H1 (cell line): ENCODE data around the gene CXCL17. TPM values are rescaled to one million over a fixed set of nuclear protein-coding genes. Genes with fewer than 3 reads are reported as not detected.

Experiments
- CBX5 ChIP-seq: fragments of 300-800, 300-1000 bp; sonication (generic); IDR thresholded peaks from 2 replicates; pipeline ENCODE4 v1.7.1; 2016; ENCODE audit warnings: antibody characterized with exemption, low read length, low read depth
- KDM1A ChIP-seq: fragments of 200-600, 300-600 bp; sonication (generic); IDR thresholded peaks from 2 replicates; pipeline ENCODE4 v1.7.1; 2016; ENCODE audit warnings: mild to moderate bottlenecking, low read length, borderline replicate concordance
- NANOG ChIP-seq: IDR thresholded peaks from 2 replicates; pipeline ENCODE4 v1.6.1; 2011; ENCODE audit warnings: low read length, low read depth, mild to moderate bottlenecking, inconsistent platforms; ENCODE audit not compliant: insufficient read depth, poor library complexity, severe bottlenecking
- POU5F1 ChIP-seq: IDR thresholded peaks from 2 replicates; pipeline ENCODE4 v1.6.1; 2011; ENCODE audit warnings: low read depth, mild to moderate bottlenecking, low read length, moderate library complexity
- SP1 ChIP-seq: IDR thresholded peaks from 2 replicates; pipeline ENCODE4 v1.6.1; 2011; ENCODE audit warnings: low read depth, low read length
- TEAD4 ChIP-seq: IDR thresholded peaks from 2 replicates; pipeline ENCODE4 v1.6.1; 2012; ENCODE audit warnings: low read depth, low read length, inconsistent platforms, mixed read lengths
- polyA plus RNA-seq, 7 experiments: library from polyadenylated mRNA; depleted of rRNA in 3 of 7; stranded (reverse) in 5 of 7; unstranded in 2 of 7; fragments of >200 nt in 5 of 7; fragments of 200-250 nt in 2 of 7; gene quantifications; 1 replicate in 5 of 7; 2 replicates in 1 of 7; 4 replicates in 1 of 7; pipeline versions ENCODE4 v1.2.1 to v1.2.3, GENCODE V29; 2011 to 2013; ENCODE audit warnings: missing spikeins in 2 of 7, mixed read lengths in 2 of 7
- total RNA-seq: library from RNA; stranded (reverse); fragmentation: NEBNext Ultra II Directional; extraction: Animal tissue kit (Norgen Biotek cat#: 25700); gene quantifications from 2 replicates; pipeline ENCODE4 v1.2.1, GENCODE V29; 2021
- TF ChIP-seq, protein P1 (sequence below): fragments of 300-600 bp; sonication (generic); IDR thresholded peaks from 2 replicates; pipeline ENCODE4 v1.7.1; 2012; ENCODE audit warnings: low read length, moderate library complexity, mild to moderate bottlenecking, inconsistent platforms; ENCODE audit not compliant: insufficient replicate concordance

Gene CXCL17
- total and polyA plus RNA-seq, 2 of the 8 experiments (the other 6 are each of a cell fraction or from before 2014, with no cell fraction given) = not detected

DNA sequence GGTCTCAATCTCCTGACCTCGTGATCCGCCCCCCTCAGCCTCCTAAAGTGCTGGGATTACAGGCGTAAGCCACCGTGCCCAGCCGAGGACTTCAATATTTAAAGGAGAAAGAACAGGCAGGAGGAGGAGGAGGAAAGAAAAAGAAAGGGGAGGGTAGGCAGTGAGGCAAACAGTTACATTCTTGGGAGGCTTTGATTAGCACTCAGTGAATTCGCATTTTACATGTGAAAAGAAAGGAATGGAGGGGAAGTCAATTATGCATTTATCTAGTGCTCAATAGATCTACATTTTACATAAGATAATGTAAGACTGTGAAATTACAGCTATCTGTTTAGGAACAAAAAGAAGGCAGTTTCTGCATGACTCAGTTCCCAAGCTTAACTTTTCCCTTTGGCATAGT lies 30.9 kb upstream of the CXCL17 start (continued):
- TF ChIP-seq, protein P1, sequence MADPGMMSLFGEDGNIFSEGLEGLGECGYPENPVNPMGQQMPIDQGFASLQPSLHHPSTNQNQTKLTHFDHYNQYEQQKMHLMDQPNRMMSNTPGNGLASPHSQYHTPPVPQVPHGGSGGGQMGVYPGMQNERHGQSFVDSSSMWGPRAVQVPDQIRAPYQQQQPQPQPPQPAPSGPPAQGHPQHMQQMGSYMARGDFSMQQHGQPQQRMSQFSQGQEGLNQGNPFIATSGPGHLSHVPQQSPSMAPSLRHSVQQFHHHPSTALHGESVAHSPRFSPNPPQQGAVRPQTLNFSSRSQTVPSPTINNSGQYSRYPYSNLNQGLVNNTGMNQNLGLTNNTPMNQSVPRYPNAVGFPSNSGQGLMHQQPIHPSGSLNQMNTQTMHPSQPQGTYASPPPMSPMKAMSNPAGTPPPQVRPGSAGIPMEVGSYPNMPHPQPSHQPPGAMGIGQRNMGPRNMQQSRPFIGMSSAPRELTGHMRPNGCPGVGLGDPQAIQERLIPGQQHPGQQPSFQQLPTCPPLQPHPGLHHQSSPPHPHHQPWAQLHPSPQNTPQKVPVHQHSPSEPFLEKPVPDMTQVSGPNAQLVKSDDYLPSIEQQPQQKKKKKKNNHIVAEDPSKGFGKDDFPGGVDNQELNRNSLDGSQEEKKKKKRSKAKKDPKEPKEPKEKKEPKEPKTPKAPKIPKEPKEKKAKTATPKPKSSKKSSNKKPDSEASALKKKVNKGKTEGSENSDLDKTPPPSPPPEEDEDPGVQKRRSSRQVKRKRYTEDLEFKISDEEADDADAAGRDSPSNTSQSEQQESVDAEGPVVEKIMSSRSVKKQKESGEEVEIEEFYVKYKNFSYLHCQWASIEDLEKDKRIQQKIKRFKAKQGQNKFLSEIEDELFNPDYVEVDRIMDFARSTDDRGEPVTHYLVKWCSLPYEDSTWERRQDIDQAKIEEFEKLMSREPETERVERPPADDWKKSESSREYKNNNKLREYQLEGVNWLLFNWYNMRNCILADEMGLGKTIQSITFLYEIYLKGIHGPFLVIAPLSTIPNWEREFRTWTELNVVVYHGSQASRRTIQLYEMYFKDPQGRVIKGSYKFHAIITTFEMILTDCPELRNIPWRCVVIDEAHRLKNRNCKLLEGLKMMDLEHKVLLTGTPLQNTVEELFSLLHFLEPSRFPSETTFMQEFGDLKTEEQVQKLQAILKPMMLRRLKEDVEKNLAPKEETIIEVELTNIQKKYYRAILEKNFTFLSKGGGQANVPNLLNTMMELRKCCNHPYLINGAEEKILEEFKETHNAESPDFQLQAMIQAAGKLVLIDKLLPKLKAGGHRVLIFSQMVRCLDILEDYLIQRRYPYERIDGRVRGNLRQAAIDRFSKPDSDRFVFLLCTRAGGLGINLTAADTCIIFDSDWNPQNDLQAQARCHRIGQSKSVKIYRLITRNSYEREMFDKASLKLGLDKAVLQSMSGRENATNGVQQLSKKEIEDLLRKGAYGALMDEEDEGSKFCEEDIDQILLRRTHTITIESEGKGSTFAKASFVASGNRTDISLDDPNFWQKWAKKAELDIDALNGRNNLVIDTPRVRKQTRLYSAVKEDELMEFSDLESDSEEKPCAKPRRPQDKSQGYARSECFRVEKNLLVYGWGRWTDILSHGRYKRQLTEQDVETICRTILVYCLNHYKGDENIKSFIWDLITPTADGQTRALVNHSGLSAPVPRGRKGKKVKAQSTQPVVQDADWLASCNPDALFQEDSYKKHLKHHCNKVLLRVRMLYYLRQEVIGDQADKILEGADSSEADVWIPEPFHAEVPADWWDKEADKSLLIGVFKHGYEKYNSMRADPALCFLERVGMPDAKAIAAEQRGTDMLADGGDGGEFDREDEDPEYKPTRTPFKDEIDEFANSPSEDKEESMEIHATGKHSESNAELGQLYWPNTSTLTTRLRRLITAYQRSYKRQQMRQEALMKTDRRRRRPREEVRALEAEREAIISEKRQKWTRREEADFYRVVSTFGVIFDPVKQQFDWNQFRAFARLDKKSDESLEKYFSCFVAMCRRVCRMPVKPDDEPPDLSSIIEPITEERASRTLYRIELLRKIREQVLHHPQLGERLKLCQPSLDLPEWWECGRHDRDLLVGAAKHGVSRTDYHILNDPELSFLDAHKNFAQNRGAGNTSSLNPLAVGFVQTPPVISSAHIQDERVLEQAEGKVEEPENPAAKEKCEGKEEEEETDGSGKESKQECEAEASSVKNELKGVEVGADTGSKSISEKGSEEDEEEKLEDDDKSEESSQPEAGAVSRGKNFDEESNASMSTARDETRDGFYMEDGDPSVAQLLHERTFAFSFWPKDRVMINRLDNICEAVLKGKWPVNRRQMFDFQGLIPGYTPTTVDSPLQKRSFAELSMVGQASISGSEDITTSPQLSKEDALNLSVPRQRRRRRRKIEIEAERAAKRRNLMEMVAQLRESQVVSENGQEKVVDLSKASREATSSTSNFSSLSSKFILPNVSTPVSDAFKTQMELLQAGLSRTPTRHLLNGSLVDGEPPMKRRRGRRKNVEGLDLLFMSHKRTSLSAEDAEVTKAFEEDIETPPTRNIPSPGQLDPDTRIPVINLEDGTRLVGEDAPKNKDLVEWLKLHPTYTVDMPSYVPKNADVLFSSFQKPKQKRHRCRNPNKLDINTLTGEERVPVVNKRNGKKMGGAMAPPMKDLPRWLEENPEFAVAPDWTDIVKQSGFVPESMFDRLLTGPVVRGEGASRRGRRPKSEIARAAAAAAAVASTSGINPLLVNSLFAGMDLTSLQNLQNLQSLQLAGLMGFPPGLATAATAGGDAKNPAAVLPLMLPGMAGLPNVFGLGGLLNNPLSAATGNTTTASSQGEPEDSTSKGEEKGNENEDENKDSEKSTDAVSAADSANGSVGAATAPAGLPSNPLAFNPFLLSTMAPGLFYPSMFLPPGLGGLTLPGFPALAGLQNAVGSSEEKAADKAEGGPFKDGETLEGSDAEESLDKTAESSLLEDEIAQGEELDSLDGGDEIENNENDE = peak; percentile 21
- TF ChIP-seq CBX5 (no peak), SP1 (peak; percentile 66; the same call in 1 of the 2 replicates), KDM1A (peak; percentile 55), POU5F1 (no peak), TEAD4 (peak; percentile 84), NANOG (peak; percentile 35)
